HG03175 (cell line): ENCODE results near the gene ARMH4.
"Not testable (repeated sequence)": the region's sequence is repeated elsewhere in the genome, so short reads cannot be mapped to it uniquely, and the experiment has no call there.

Experiments used
- ATAC-seq: cut with Tn5 transposase; IDR thresholded peaks from one replicate; pipeline ENCODE4 v1.9.1; 2021; ENCODE audit warnings: mild to moderate bottlenecking, moderate library complexity; ENCODE audit not compliant: unreplicated experiment

The ARMH4 gene

DNA sequence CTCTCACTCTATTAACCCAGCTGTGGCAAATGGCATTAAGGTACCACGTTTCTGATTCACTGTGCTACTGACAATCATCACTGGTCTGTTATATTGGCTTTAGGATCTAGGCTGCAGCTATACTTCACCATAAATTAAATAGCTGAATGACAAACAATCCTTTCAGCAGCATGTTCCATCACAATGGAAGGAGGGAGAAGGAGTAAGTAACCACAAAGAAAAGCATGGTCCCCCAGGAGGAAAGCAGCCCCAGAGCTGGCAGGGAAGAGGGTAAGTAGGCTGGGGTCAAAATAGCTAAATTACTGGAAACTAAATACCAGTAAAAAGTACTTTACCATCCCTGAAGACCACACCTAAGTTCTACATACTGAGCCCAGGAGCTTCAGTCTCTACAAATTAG, 2.8 kb downstream of the ARMH4 start:
- no peak for ATAC-seq

DNA sequence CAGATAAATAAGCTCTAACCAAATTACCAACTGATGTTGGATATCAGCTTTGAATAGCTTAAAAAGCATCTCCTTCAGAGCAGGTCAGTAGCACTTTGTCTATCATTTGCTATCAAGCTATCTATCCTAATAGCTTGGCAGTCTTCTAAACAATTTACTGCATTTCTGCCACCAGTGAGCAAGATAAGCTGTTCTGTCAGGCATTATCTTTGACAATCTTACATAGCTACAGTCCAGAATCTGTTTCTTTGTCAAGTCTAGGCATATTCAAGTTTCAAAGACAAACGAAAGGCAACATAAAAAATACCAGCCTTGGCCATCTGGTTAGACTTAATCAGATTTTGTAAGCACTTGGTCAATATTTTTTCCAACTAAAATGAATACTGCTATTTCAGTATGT, 5.6 kb downstream of the ARMH4 start:
- ATAC-seq: no peak

DNA sequence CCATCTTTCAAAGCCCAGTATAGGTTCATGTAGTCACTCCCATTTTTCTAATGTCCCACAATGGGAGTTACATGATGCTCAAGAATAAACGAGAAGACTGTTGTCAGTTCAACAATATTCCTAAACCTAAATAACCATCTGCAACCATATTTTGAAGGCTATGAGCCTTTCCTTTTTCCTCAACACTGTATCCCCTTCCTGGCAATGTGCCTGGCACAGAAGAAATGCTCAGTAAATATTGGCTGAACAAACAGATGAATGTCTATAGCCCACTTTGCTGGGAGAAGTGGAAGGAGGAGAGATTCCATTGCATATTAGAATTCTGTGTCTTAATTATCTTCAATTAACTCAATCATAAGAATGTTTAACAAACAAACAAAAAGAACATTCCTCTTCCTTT, 6.1 kb downstream of the ARMH4 start:
- ATAC-seq: no peak

DNA sequence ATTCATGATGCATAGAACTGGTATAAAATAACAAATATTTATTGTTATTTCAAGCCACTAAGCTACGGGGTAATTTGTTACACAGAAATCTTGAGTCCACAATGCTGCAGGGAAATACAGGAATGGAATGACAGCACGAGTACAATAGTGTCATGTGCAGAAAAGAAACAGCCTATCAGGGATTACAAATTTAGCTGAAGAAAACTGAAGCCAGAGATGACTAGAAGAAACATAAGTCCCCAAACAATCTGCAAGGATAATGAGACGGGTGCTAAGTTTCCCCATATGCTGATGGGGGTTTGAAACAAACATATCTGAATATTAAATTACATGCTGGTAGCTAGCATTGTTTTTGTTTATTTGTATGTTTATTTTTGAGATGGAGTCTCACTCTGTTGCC, 8.9 kb downstream of the ARMH4 start:
- no peak for ATAC-seq

DNA sequence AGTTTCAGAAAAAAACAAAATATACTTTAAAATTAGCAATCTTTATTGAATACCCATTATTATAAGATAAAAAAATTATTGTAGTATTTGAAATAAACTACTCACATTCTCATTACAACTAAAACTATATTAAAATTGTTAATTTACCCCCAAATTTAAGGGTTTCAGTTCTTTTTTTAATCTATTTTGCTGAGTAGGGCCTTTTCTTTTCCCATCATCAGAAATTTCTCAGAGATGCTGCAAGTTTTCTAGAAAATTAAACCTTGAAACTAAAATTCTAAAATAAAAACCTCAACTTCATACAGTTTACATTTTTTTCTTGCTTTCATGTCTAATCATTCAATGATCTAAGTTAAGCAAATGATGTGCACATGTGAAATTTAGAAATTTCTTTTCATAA, 10.1 kb downstream of the ARMH4 start:
- ATAC-seq: no peak

DNA sequence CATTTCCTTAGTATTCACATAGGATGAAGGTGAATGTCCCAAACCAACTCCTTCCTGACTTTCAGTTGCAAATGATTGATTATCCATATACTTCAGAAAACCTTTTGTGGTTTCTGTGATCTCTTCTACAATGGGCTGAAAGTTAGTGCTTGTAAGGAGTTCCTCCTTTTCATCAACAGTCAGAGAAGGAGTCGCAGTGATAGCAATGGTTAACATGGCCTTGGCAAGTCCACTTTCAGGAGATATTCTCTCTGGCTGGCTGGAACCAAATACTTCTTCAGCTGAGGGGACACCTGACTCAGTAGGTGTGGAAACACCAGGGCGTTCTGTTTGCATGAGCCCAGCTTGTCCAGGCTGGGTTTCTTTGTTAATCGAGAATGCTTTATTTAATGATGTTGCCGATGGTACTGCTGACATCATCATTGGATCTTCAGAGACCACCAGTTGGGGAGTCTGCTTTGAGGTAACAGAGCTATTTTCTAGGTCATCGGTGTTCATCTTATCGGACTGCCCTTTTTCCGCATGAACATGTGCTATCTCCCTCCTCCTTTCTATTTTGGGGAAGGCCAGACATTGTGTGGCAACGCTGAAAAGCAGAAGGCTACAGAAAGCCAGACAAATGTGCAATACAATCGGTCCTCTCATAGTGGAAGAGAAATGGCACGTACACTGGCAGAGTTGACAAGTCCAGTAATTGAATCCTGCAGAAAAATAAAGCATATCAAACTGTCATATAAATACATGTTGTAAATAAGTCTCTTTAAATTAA, 13.1 kb downstream of the ARMH4 start:
- no peak for ATAC-seq

DNA sequence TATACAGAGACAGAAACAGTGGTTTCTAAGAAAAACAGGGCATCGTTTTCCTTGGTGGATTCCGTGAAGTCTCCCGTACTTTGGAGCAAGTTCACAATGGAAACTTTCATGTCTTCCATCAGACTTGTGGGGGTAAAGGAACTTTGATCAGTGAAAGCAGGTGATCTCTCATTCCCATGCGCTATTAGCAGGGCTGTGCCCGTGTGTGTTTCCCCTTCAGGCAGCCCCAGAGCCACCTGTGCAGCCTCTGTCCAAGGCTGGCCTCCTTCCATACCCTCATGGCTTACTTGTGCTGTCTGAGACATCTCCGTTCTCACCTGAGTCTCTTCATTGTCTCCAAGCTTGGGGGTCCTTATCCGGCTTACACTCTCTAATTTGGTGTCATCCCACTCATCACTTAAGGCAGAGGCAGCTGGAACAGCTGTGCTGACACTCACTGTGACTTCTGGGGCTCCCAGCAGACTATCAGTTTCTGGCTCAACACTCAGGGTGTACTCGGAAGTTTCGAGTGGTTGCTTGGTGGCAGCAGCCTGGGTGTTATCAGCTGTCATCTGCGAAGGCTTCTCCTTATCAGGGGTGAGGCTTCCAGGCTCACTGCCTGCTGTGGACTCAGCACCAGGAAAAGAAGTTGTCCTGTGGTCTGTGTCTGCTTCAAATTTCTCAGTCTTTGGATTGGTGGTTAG, 13.8 kb downstream of the ARMH4 start:
- no peak for ATAC-seq

DNA sequence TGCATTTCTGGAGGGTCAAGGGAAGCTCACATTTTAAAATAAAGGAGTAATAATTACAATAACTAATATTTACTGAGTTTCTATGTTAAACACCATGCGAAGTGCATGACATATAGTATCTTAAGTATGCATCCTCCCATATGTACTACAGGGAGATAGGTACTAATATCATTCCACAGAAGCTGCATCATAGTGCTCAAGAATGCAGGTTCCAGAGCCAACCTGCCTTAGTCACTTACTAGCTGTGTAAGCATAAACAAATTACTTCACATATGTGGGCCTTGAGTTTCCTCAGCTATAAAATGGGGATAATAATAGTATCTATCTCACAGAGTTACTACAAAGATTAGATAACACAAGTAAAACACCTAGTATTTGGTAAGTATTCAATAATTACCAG, 18.3 kb downstream of the ARMH4 start:
- ATAC-seq: no peak

DNA sequence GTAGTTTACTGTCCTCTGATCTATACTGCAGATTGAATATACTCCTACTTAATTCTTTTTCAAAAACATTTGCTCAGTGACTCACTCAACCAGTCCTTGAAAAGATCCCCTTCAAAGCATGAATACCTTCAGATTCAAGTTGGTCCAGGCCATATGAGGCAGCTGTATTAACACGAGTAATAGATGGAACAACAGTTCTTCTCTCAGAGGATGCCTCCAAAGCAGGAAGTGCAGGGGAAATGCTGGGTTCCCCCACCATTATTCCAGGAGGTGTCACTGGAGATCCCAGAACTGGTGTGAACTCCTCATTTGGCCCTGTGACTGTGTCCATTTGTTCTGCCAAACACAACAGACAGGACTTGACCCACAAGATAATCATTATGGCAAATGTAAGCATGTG, 20.6 kb downstream of the ARMH4 start:
- no peak for ATAC-seq

DNA sequence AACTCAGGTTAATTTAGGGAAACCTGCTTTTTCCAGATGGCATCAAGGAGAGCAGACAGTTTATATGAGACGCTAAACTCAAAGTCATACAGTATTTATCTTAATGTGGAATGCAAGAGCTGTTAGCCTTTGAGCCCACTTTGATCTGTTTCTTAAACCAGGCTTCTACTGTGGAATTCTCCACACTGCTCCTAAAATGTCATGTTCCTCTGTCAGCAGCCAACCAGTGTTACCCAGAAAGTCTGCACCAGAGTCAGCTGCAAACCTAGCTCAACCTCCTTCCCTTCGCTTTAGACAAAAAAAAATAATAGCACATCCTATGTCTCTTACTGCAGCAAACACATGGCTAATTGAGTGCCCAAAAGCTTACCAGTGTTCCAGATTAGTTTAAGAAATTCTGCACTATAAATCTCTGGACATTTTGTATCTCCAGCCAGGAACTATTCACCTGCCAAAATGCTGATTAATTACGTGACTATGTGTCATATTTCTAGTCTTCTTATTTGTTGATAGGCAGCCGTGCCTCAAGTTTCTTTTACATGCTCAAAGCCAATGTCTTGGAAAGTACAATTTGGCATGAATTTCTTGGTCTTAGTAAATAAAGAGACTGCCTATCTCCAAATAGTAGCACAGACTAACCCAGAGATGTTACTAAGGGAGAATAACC, 21.8 kb downstream of the ARMH4 start:
- ATAC-seq: no peak

DNA sequence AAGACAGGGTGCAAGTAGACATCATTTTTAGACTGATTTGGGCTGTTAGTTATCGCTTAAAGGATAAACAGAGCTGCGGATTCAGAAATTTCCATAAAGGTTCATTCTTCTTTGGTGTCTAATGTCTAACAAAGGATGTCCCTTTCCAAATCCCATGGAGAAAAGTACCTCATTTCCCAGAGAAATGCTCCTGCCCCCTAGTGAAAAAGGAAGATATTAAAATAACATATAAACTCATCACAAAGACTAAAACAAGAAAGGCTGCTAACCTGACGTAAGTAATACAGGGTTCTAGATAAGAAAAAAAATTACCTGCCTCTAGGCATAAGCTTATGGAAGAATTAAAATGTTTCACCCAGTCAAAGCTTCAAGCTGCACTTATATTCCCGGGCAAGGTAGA, 22.8 kb downstream of the ARMH4 start:
- ATAC-seq: no peak

DNA sequence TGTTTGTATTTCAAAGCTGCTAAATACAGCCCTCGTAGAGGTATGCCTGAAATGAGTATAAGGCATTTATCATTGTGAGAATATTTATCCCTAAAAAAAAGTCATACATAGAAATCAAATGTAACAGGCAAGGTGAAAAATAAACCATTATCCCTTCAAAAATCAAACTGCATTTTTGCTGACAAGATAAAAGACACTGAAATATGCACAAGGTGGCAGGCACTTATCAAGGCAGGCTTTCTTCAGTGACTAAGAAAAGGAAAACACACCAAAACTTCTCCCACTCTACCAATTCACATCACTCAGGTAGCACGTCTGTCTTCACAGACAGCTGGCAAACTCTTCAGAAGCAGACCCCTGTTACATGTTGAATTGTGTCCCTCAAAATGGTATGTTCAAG, 23.6 kb downstream of the ARMH4 start:
- no peak for ATAC-seq

DNA sequence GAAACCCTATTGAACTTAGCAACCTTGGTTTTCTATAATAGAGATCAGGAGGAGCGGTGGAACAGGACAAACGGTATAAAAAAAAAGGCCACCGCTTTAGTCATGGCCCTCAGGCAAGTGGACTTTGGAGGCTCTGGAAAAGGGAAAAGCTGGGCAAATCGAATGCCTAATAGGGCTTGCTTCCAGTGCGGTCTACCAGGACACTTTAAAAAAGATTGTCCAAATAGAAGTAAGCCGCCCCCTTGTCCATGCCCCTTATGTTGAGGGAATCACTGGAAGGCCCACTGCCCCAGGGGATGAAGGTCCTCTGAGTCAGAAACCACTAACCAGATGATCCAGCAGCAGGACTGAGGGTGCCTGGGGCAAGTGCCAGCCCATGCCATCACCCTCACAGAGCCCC, 29.5 kb downstream of the ARMH4 start:
- ATAC-seq: not testable (repeated sequence)

DNA sequence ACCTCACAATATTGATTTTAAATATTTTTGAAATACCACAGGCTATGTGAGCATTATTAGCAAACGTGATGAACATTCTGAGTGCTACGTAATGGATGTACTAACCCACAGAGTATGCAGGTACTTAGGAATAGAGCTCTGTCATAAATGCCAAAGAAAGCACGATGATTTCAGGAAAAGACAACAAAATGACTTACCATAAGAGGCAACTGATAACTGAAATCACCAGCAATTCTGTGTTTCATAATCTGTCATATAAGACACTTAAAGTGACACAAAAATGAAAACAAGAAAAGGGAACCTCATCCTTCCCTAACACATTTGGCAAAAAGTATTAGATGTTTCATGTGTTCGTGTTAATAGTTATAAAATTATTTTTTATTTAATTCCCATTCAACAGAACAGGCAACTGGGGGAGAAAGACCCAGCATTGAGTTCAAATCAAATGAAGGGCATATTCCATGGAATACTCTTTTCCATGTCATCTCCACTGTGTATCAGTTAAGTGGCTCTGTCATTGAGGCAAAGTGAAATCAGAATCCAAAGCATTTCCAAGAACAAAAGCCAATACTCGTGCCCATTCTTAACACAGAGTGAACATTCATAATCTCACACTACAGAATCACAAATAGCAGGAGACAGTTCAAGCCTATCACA, 30.4 kb downstream of the ARMH4 start:
- no peak for ATAC-seq

DNA sequence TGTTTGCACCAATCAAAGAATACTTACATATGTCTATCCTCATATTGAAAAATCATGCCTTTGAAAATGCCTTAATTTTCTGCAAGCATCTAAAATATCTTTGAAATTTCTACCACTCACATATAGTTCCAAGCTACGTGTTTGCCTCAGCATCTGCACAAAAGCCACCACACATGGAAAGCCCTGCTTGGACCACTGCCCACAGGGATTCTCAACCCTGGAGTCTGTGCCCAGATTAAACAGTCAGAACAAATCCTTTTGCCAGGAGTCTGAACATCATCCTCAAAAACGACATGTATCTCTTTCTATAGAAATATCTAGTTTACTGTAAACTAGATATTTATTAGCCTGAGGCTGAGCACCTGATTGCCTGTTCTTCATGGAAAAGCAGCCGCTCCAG, 32.6 kb downstream of the ARMH4 start:
- no peak for ATAC-seq

DNA sequence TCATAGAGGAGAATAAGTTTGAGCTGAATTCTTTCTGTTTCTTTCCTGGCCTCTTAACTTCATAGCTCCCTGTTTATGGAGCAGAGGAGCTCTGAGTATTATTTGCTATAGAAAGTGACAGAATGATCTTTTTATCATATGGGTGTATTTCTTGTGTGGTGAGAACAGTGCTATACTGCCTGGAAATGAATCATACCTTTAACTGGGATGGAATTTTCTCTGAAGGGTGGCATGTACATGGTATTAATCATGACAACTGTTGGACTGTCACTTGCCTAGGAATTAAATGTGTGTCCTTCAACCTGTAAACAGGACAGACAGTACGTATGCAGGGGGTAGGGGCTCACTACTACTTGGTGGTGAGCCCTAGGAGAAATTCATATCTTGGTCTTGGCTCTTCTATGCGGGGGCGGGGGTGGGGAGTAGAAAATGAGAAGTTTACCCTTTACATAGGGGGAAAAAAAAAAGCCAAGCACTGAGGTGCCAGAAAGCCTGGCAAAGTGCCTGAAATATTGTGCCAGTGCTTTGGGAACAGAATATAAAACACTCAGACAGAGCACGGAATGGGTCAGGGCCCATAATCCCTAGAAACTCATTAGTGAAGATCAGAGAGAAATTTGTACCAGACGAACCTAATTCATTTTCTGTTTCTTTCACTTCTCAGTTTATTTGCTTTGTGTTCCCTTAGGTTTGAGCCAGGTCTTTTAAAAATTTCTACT, 33.8 kb downstream of the ARMH4 start:
- no peak for ATAC-seq

DNA sequence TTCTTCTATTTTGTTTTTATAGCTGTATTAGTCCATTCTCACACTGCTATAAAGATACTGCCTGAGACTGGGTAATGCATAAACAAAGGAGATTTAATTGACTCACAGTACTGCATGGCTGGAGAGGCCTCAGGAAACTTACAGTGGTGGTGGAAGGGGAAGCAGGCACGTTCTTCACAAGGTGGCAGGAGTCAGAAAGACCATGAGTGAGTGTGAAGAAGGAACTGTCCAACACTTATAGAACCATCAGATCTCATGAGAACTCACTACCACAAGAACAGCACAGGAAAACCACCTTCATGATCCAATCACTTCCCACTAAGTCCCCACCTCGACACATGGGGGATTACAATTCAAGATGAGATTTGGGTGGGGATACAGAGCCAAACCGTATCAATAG, 42.3 kb downstream of the ARMH4 start:
- no peak for ATAC-seq

DNA sequence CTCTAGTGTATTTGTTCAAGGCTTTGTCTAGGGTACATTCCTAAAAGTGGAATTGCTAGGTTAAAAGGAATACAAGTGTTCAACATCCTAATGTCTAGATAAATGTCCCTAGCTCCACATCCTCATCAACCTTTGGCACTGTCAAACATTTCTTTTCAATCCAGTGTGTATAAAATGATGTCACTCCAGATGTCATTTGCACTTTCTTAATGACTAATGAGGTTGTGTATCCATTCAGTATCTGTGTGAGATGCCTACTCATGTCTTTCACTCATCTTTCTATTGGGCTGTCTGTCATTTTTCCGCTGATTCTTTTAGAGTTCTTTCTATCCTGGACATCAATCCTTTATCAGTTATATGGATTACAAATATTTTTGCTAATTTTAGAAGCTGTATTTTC, 43.3 kb downstream of the ARMH4 start:
- no peak for ATAC-seq

DNA sequence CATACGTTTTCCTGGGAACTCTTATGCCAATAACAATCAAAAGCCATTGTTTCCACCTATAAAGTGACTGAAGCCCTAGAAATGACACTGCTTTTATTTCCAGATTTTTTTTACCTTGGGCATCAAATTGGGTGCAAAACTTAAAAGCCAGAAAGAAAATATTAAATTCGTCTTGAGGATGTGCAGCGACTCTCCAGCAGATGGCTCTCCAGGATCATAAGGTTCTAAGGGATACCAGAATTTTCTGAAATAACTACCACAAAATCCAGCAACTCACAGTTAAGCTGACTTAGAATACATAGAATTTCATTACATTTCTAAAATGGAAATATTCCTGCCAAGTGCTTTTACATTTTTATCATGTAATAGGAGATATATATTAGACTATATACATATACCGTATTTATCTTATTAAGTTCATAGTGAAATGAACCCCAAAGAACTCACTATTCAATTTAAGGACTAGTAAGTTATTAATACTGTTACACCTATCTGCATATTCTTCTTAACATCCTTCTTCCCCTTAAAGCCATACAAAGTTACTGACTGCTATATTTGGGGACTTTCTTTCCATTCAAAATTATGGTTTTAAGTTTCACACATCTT, 44.0 kb downstream of the ARMH4 start:
- ATAC-seq: no peak

DNA sequence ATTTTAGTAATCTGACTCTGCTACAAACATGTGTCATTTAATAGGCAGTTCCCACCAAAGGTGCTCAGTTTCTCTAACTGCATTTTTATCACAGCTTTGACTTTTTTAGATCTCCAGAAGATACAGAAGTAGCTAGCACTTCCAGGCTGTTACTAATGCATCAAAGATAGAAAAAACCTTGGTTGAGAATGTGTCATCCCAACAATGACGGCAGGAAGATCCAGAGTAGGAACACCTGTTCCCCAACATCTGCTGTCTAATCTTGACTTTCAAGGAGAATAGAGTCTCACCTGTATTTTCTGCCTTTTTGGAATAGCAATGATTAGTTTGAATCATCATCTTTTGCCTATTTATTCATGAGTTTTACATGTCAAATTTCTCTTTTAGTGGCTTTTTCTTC, 45.0 kb downstream of the ARMH4 start:
- ATAC-seq: no peak

DNA sequence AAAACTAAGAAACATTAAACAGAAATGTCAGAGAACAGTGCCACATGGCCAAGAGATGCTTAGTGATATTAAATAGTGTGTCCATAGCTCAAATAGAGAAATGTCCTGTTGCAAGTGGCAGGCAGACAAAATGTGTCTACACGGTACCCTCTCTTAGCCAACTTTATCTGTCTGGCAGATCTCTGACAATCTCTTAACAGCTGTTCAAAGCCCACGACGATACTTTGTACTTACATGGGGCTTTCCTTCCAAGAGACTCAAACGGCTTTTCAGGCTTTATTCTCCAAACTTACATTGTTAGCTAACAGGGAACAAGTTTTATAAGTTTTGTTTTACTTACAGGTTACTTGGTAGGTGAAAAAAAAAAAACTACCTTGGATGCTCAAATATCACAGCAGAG, 45.6 kb downstream of the ARMH4 start:
- no peak for ATAC-seq
